PFSK-1 (cell line): ENCODE measurements around the gene PGF.

Experiments used
- POLR2AphosphoS5 ChIP-seq: IDR thresholded peaks from 2 replicates; pipeline ENCODE4 v1.6.1; 2012; ENCODE audit warnings: low read depth, mild to moderate bottlenecking, control low read depth, low read length, moderate library complexity
- REST ChIP-seq, 2 experiments: IDR thresholded peaks; 2 replicates each; pipeline versions ENCODE4 v1.6.1 to v1.8.0; 2011 to 2012; ENCODE audit warnings: low read depth in 2 of 2, low read length in 2 of 2, control low read depth in 1 of 2, inconsistent platforms in 1 of 2, mild to moderate bottlenecking in 1 of 2, moderate library complexity in 1 of 2; ENCODE audit not compliant: insufficient read depth in 1 of 2
- TAF1 ChIP-seq: IDR thresholded peaks from 2 replicates; pipeline ENCODE4 v1.6.1; 2012; ENCODE audit warnings: low read length, control low read depth, borderline replicate concordance; ENCODE audit not compliant: insufficient read depth

- no peak for TF ChIP-seq TAF1
- no peak for TF ChIP-seq POLR2AphosphoS5
- TF ChIP-seq REST (IDR thresholded peaks at IDR 0.05; ENCODE audit: insufficient read depth in 1 of 2, low read depth in 2 of 2, low read length in 2 of 2), result no peak
Measured at GRCh38 chr14:74981462-74981782, 26.0 kb upstream of the PGF start.
